GM18520 (cell line): Measurements from ENCODE around the gene HIVEP2.

ENCODE experiments used
- ATAC-seq: cut with Tn5 transposase; IDR thresholded peaks from one replicate; pipeline ENCODE4 v1.9.1; 2021; ENCODE audit not compliant: unreplicated experiment

Gene HIVEP2

GRCh38 chr6:142926177-142926493 lies 18.8 kb downstream of the HIVEP2 start:
- ATAC-seq: no peak

- no peak for ATAC-seq
Observed at GRCh38 chr6:142925575-142926110, 19.3 kb downstream of the HIVEP2 start.

GRCh38 chr6:142918339-142919042 lies 26.5 kb downstream of the HIVEP2 start:
- no peak for ATAC-seq

- ATAC-seq: no peak
Observed at GRCh38 chr6:142916881-142917280, 28.1 kb downstream of the HIVEP2 start.

- peak; percentile 27 for ATAC-seq
Observed at GRCh38 chr6:142914937-142915697, 29.9 kb downstream of the HIVEP2 start.

- no peak for ATAC-seq
Observed at GRCh38 chr6:142914369-142914768, 30.6 kb downstream of the HIVEP2 start.

- peak; percentile 76 for ATAC-seq
Observed at GRCh38 chr6:142913511-142914047, 31.4 kb downstream of the HIVEP2 start.

- peak; percentile 40 for ATAC-seq
Observed at GRCh38 chr6:142913036-142913510, 31.9 kb downstream of the HIVEP2 start.

GRCh38 chr6:142912125-142912524 lies 32.9 kb downstream of the HIVEP2 start:
- ATAC-seq: no peak

GRCh38 chr6:142911430-142911829 lies 33.5 kb downstream of the HIVEP2 start:
- no peak for ATAC-seq

- no peak for ATAC-seq
Observed at GRCh38 chr6:142909686-142910085, 35.3 kb downstream of the HIVEP2 start.

GRCh38 chr6:142908235-142908634 lies 36.7 kb downstream of the HIVEP2 start:
- no peak for ATAC-seq

GRCh38 chr6:142907544-142907943 lies 37.4 kb downstream of the HIVEP2 start:
- no peak for ATAC-seq

- peak; percentile 51 for ATAC-seq
Observed at GRCh38 chr6:142906945-142907470, 38.0 kb downstream of the HIVEP2 start.

- no peak for ATAC-seq
Observed at GRCh38 chr6:142903812-142904211, 41.2 kb downstream of the HIVEP2 start.

- ATAC-seq: peak; percentile 74
Observed at GRCh38 chr6:142902636-142903053, 42.3 kb downstream of the HIVEP2 start.

- no peak for ATAC-seq
Observed at GRCh38 chr6:142901611-142902010, 43.4 kb downstream of the HIVEP2 start.

- ATAC-seq: no peak
Observed at GRCh38 chr6:142900227-142900971, 44.6 kb downstream of the HIVEP2 start.

- ATAC-seq: no peak
Observed at GRCh38 chr6:142898927-142899895, 45.8 kb downstream of the HIVEP2 start.

GRCh38 chr6:142897659-142898058 lies 47.3 kb downstream of the HIVEP2 start:
- ATAC-seq: no peak
